Sigmoid colon (tissue), 7 donors: ENCODE results near the gene PRSS38. TPM values are rescaled to one million over a fixed set of nuclear protein-coding genes. Genes with fewer than 3 reads are reported as not detected.

Source experiments
- DNase-seq: peaks from one replicate; pipeline ENCODE4 v3.0.0-alpha.2; 2019
- H3K27ac ChIP-seq, 4 donors: fragments of 200-600 bp; sonication (generic); one replicate each; pipeline ENCODE4 v1.5.1; 2016 to 2019; ENCODE audit warnings: mild to moderate bottlenecking in 1 of 4
- H3K27me3 ChIP-seq, 3 donors: fragments of 200-600 bp; sonication (generic); one replicate each; pipeline ENCODE4 v1.5.1; 2019; ENCODE audit warnings: mild to moderate bottlenecking in 1 of 3
- H3K36me3 ChIP-seq, 4 donors: fragments of 200-600 bp; sonication (generic); one replicate each; pipeline ENCODE4 v1.5.1; 2016 to 2019
- H3K4me1 ChIP-seq, 4 donors: fragments of 200-600 bp; sonication (generic); one replicate each; pipeline ENCODE4 v1.5.1; 2017 to 2019
- H3K4me3 ChIP-seq, 4 donors: fragments of 200-600 bp; sonication (generic); one replicate each; pipeline ENCODE4 v1.5.1; 2017 to 2019; ENCODE audit warnings: mild to moderate bottlenecking in 2 of 4, moderate library complexity in 1 of 4
- H3K9me3 ChIP-seq, 4 donors: fragments of 200-600 bp in 3 of 4; sonication (generic) in 3 of 4; one replicate each; pipeline versions ENCODE4 v1.5.1 to v1.6.1; 2013 to 2019
- CTCF ChIP-seq, 4 experiments: fragments of 450-650 bp in 3 of 4; fragments of 200-600 bp in 1 of 4; IDR thresholded peaks; one replicate each; pipeline ENCODE4 v1.5.1; 2016 to 2019; ENCODE audit warnings: antibody characterized with exemption in 4 of 4, mild to moderate bottlenecking in 3 of 4, moderate library complexity in 2 of 4
- EP300 ChIP-seq, 4 donors: sonication (generic); formaldehyde crosslinking; IDR thresholded peaks; one replicate each; pipeline ENCODE4 v1.6.1; 2017; ENCODE audit warnings: antibody characterized with exemption in 4 of 4
- POLR2A ChIP-seq, 2 donors: fragments of 450-650 bp; IDR thresholded peaks; one replicate each; pipeline ENCODE4 v1.6.1; 2016; ENCODE audit warnings: antibody characterized with exemption in 2 of 2, mild to moderate bottlenecking in 2 of 2, moderate library complexity in 2 of 2
- POLR2AphosphoS5 ChIP-seq, 4 donors: sonication (generic); formaldehyde crosslinking; IDR thresholded peaks; one replicate each; pipeline ENCODE4 v1.6.1; 2017; ENCODE audit warnings: antibody characterized with exemption in 4 of 4
- WGBS, 2 donors: extraction: QIAGEN DNeasy Blood & Tissue Kit; methylation state at CpG; one replicate each; pipeline ENCODE4 v1.1.7; 2013; 5-methylcytosine and 5-hydroxymethylcytosine counted together
- intact Hi-C: fragments of 100-400 bp; cut with DNase I; formaldehyde crosslinking; loops from one replicate; pipeline ENCODE4 v1.15.1; 2023
- polyA plus RNA-seq, 3 donors: library from polyadenylated mRNA; stranded (reverse); fragments of 200-250 nt; gene quantifications; one replicate each; pipeline ENCODE4 v1.2.3, GENCODE V29; 2013
- total RNA-seq, 4 donors: library from RNA; depleted of rRNA; stranded (reverse); fragments of >200 nt; gene quantifications; one replicate each; pipeline ENCODE4 v1.1.0, GENCODE V29; 2016
- donor health status: healthy with polysubstance abuse.
- donor health status: Bipolar disorder and iron deficiency.
- donor health status: healthy.

Gene PRSS38
- total and polyA plus RNA-seq, 7 donors = not detected

GRCh38 chr1:227883073-227883520 is 67.6 kb downstream of the PRSS38 start:
- 87 to 92% methylated on average over 9 of the region's 9 CpGs for WGBS, 2 donors
- Histone ChIP-seq H3K27ac (no peak overlapping the region), H3K4me1 (peaks cover 0 to 31% (median 22%) of the 10 kb centered on the region in 4 donors), H3K9me3 (no peaks in the 10 kb centered on the region), H3K4me3 (no peak overlapping the region), H3K36me3 (no peaks in the 10 kb centered on the region), H3K27me3 (no peaks in the 10 kb centered on the region)
- no peak for TF ChIP-seq POLR2A (IDR thresholded peaks at IDR 0.05)
- TF ChIP-seq POLR2AphosphoS5 (IDR thresholded peaks at IDR 0.05) = no peak
- no peak for TF ChIP-seq EP300 (IDR thresholded peaks at IDR 0.05)
- TF ChIP-seq CTCF (IDR thresholded peaks at IDR 0.05) = no peak
- intact Hi-C loops = loop anchor here (10.0 kb wide), 2 partner anchors 282 to 318 kb away; partner anchors contain the start of genes IBA57 and ZNF678
- DNase-seq = peak; percentile 56

- Histone ChIP-seq H3K4me1 (peaks cover 0 to 33% (median 22%) of the 10 kb centered on the region in 4 donors), H3K9me3 (no peaks in the 10 kb centered on the region), H3K27ac (no peak overlapping the region), H3K4me3 (no peak overlapping the region), H3K27me3 (no peaks in the 10 kb centered on the region), H3K36me3 (no peaks in the 10 kb centered on the region)
- intact Hi-C loops = loop anchor here (10.0 kb wide), 2 partner anchors 281 to 319 kb away; partner anchors contain the start of genes IBA57 and ZNF678
- 85 to 95% methylated on average over 15 of the region's 15 CpGs for WGBS, 2 donors
- TF ChIP-seq CTCF (IDR thresholded peaks at IDR 0.05) = no peak
- no peak for TF ChIP-seq POLR2AphosphoS5 (IDR thresholded peaks at IDR 0.05)
- no peak for TF ChIP-seq EP300 (IDR thresholded peaks at IDR 0.05)
- no peak for TF ChIP-seq POLR2A (IDR thresholded peaks at IDR 0.05)
- DNase-seq = peak; percentile 55
These were observed 68.3 kb downstream of the PRSS38 start for GRCh38 chr1:227883641-227884301.

- TF ChIP-seq POLR2AphosphoS5 (IDR thresholded peaks at IDR 0.05) = no peak
- no peak for TF ChIP-seq EP300 (IDR thresholded peaks at IDR 0.05)
- Histone ChIP-seq H3K9me3 (no peaks in the 10 kb centered on the region), H3K27ac (no peak overlapping the region), H3K4me1 (peaks cover 0 to 33% (median 22%) of the 10 kb centered on the region in 4 donors), H3K36me3 (no peaks in the 10 kb centered on the region), H3K27me3 (no peaks in the 10 kb centered on the region), H3K4me3 (no peak overlapping the region)
- DNase-seq = peak; percentile 65
- 77 to 90% methylated on average over 15 of the region's 15 CpGs for WGBS, 2 donors
- intact Hi-C loops = loop anchor here (5.0 to 10.0 kb wide), 3 partner anchors 198 to 320 kb away; partner anchors contain the start of genes ARF1, IBA57 and ZNF678
These were observed 69.1 kb downstream of the PRSS38 start for GRCh38 chr1:227884370-227885134.

- Histone ChIP-seq H3K36me3 (no peaks in the 10 kb centered on the region), H3K27me3 (no peaks in the 10 kb centered on the region), H3K4me3 (no peak overlapping the region), H3K4me1 (peaks cover 0 to 33% (median 22%) of the 10 kb centered on the region in 4 donors), H3K27ac (peak overlapping the region; percentile 91 to 99 (median 96)), H3K9me3 (no peaks in the 10 kb centered on the region)
- TF ChIP-seq CTCF (IDR thresholded peaks at IDR 0.05) (no peak), POLR2A (IDR thresholded peaks at IDR 0.05) (no peak), EP300 (IDR thresholded peaks at IDR 0.05) (no peak), POLR2AphosphoS5 (IDR thresholded peaks at IDR 0.05) (no peak)
- intact Hi-C loops = loop anchor here (5.0 to 10.0 kb wide), 3 partner anchors 197 to 320 kb away; partner anchors contain the start of genes ARF1, IBA57 and ZNF678
- WGBS, 2 donors = 61 to 77% methylated on average over 8 of the region's 8 CpGs
- DNase-seq = peak; percentile 70
These were observed 69.7 kb downstream of the PRSS38 start for GRCh38 chr1:227885135-227885647.
